Measurements from ENCODE around the gene CRYBA2.

GRCh38 chr2:218957671-218958070 lies 35.6 kb downstream of the CRYBA2 start:
- TF ChIP-seq EZH2 (IDR thresholded peaks at IDR 0.05; ENCODE audit: borderline replicate concordance, insufficient read depth, low read length, poor library complexity, severe bottlenecking) (no peak), POLR2AphosphoS5 (IDR thresholded peaks at IDR 0.05) (no peak), SMC3 (conservative IDR thresholded peaks at IDR 0.05; ENCODE audit: poor library complexity) (no peak)
- TF ChIP-seq, protein P1, sequence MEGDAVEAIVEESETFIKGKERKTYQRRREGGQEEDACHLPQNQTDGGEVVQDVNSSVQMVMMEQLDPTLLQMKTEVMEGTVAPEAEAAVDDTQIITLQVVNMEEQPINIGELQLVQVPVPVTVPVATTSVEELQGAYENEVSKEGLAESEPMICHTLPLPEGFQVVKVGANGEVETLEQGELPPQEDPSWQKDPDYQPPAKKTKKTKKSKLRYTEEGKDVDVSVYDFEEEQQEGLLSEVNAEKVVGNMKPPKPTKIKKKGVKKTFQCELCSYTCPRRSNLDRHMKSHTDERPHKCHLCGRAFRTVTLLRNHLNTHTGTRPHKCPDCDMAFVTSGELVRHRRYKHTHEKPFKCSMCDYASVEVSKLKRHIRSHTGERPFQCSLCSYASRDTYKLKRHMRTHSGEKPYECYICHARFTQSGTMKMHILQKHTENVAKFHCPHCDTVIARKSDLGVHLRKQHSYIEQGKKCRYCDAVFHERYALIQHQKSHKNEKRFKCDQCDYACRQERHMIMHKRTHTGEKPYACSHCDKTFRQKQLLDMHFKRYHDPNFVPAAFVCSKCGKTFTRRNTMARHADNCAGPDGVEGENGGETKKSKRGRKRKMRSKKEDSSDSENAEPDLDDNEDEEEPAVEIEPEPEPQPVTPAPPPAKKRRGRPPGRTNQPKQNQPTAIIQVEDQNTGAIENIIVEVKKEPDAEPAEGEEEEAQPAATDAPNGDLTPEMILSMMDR (IDR thresholded peaks at IDR 0.05; ENCODE audit: poor library complexity, severe bottlenecking): no peak

All from neural cell (in vitro differentiated cells).